HUES6 (cell line): Measurements from ENCODE around the gene DCANP1.

Experiments
- H3K27ac ChIP-seq: 2 replicates; pipeline ENCODE4 v1.7.0; 2013; ENCODE audit warnings: low read depth, mild to moderate bottlenecking, low read length, inconsistent platforms
- H3K27me3 ChIP-seq: 2 replicates; pipeline ENCODE4 v1.6.1; 2013; ENCODE audit warnings: low read length; ENCODE audit not compliant: control insufficient read depth, insufficient read depth
- H3K36me3 ChIP-seq: 2 replicates; pipeline ENCODE4 v1.6.1; 2013; ENCODE audit warnings: low read length; ENCODE audit not compliant: control insufficient read depth, insufficient read depth
- H3K4me1 ChIP-seq: 2 replicates; pipeline ENCODE4 v1.6.1; 2013; ENCODE audit warnings: low read length; ENCODE audit not compliant: control insufficient read depth, insufficient read depth
- H3K4me3 ChIP-seq: 2 replicates; pipeline ENCODE4 v1.5.1; 2013; ENCODE audit warnings: low read depth, low read length
- H3K9ac ChIP-seq: one replicate; pipeline ENCODE4 v1.6.1; 2013; ENCODE audit warnings: mild to moderate bottlenecking, low read length
- H3K9me3 ChIP-seq: 2 replicates; pipeline ENCODE4 v1.6.1; 2013; ENCODE audit warnings: low read depth, low read length; ENCODE audit not compliant: control insufficient read depth, insufficient read depth

DCANP1 gene

GRCh38 chr5:135478938-135479337, 31.8 kb upstream of the DCANP1 start:
- Histone ChIP-seq H3K9me3 (no peaks in the 10 kb centered on the region), H3K27ac (no peak overlapping the region), H3K4me1 (peaks cover 30% of the 10 kb centered on the region), H3K36me3 (no peaks in the 10 kb centered on the region), H3K4me3 (no peak overlapping the region), H3K27me3 (peaks cover 94% of the 10 kb centered on the region), H3K9ac (no peak overlapping the region)

DNA sequence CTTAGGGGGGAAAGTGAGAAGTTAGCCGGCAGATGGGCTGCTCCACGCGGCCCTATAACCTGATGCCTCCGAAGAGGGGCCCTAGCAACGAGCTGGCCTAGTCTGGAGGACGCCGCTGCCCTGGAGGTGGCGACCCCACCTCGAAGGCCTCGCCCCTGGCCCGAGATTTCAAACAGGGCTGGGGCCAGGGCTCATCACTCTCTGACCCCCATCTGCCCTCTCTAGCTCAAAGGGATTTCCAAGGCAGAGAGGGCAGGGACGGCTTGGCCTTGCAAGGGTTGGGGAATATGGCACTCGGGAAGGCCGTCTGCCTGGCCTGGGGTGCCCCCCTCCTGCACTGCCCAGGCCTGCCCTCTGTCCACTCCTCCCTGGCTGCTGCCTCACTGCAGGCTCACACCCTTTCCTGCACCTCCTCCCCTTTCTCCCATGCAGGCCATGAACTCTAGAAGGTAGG, 30.5 kb upstream of the DCANP1 start:
- Histone ChIP-seq H3K36me3 (no peaks in the 10 kb centered on the region), H3K9me3 (no peaks in the 10 kb centered on the region), H3K4me1 (peaks cover 30% of the 10 kb centered on the region), H3K27me3 (peaks cover 93% of the 10 kb centered on the region), H3K27ac (no peak overlapping the region), H3K4me3 (no peak overlapping the region), H3K9ac (no peak overlapping the region)

DNA sequence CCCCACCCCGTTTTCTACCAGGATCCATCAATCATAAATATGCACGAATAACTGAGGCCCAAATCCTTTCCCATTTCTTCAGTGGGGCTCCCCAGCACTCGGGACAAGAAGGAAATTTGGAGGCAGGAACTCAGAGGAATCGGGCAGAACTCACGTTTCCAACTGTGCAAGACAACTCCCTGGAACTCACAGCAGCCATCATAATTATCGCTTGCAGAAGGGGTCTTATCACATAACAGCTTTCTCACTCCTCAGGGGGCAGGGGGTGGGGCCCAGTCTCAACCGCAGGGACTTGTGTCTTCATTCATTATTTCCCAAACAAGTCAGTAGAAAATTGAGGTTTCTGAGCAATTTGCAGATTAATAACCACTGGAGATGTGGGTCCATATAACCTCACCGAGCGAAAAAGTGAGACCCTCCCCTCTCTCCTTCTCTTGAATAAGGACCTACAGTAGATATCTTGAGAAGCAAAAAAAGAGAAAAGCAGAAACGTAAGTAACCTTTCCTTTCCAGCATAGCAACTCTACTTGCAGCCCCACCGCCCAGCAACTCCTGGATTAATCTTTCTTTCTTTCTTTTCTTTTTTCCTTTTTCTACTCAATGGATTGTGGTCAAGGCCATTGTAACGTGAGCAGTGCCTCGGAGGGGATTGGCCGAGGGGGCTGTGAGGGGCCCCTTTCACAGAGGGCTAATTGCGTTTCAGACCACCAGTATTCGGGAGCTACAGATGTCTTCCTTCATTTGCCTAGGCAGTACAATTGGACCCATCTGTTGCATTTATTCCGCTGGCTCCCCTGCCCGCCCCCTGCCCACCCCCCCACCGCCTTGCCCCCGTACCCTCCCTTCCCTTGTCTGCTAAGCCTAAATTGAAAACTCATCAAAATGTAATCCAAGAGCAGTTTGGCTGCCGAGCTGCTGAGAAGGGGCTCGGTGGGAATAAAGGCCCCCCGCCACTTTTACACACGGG, 29.8 kb upstream of the DCANP1 start:
- Histone ChIP-seq H3K27me3 (peaks cover 93% of the 10 kb centered on the region), H3K4me1 (peaks cover 30% of the 10 kb centered on the region), H3K9ac (no peak overlapping the region), H3K9me3 (no peaks in the 10 kb centered on the region), H3K27ac (no peak overlapping the region), H3K36me3 (no peaks in the 10 kb centered on the region), H3K4me3 (no peak overlapping the region)

- Histone ChIP-seq H3K9me3 (no peaks in the 10 kb centered on the region), H3K9ac (no peak overlapping the region), H3K4me3 (no peak overlapping the region), H3K36me3 (no peaks in the 10 kb centered on the region), H3K4me1 (peaks cover 25% of the 10 kb centered on the region), H3K27me3 (peaks cover 95% of the 10 kb centered on the region), H3K27ac (no peak overlapping the region)
Measured at GRCh38 chr5:135473956-135474670, 27.0 kb upstream of the DCANP1 start.

DNA sequence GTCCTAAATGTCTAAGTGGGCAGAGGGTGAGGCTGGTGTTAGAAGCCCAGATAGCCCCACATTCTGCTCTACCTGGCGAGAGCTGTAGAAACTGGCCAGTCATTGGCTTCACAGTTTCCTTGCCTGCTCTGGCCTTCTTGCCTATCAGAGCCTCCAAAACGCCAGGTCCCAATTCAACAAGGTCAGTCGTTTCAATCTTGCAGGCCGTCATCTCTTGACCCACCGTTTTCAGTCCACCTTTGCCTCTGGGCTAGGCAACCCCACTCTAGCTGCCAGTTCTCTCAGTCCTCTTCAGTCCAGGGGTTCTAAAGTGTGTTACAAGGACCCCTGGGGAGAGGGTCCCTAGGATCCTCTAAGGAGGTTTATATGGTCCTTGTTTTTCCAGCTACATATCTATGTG, 25.0 kb upstream of the DCANP1 start:
- H3K4me3 ChIP-seq = no peak overlapping the region
- H3K9me3 ChIP-seq = no peaks in the 10 kb centered on the region
- no peaks in the 10 kb centered on the region for H3K36me3 ChIP-seq
- H3K27ac ChIP-seq = no peak overlapping the region
- H3K4me1 ChIP-seq = peaks cover 12% of the 10 kb centered on the region
- H3K27me3 ChIP-seq = peaks cover 97% of the 10 kb centered on the region
- no peak overlapping the region for H3K9ac ChIP-seq

DNA sequence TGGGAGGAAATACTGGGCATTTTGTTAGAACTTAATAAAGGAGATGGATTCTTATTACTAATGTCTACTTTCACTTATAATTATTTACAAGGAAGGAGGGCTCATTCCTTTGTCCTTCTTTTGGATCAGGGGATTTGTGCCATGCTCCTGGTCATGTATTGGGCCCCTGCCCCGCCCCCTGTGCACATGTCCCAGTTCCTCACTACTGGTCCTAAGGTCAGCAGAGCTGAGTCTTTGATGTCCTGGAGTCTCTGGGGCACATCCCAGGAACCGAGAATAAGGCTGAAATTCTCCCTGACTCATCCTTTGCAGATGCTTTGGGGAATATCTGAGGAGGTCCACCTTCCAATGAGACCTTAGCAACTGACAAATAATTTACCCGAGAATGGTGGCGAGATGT, 24.6 kb upstream of the DCANP1 start:
- Histone ChIP-seq H3K9ac (no peak overlapping the region), H3K27me3 (peaks cover 97% of the 10 kb centered on the region)

GRCh38 chr5:135469911-135470310, 22.8 kb upstream of the DCANP1 start:
- H3K27me3 ChIP-seq = peaks cover 99% of the 10 kb centered on the region
- H3K4me1 ChIP-seq = peaks cover 20% of the 10 kb centered on the region

More for the DNA sequence above, 24.6 kb upstream of the DCANP1 start:
- no peak overlapping the region for H3K27ac ChIP-seq
- H3K4me1 ChIP-seq = peaks cover 12% of the 10 kb centered on the region
- no peaks in the 10 kb centered on the region for H3K9me3 ChIP-seq
- H3K36me3 ChIP-seq = no peaks in the 10 kb centered on the region
- no peak overlapping the region for H3K4me3 ChIP-seq

GRCh38 chr5:135468541-135468940, 21.4 kb upstream of the DCANP1 start:
- no peak overlapping the region for H3K27ac ChIP-seq
- H3K27me3 ChIP-seq = peaks cover 99% of the 10 kb centered on the region
- H3K9ac ChIP-seq = no peak overlapping the region
- no peak overlapping the region for H3K4me3 ChIP-seq
- H3K4me1 ChIP-seq = peaks cover 17% of the 10 kb centered on the region
- no peaks in the 10 kb centered on the region for H3K9me3 ChIP-seq
- no peaks in the 10 kb centered on the region for H3K36me3 ChIP-seq

More at GRCh38 chr5:135469911-135470310, 22.8 kb upstream of the DCANP1 start:
- no peaks in the 10 kb centered on the region for H3K36me3 ChIP-seq
- H3K4me3 ChIP-seq = no peak overlapping the region
- no peaks in the 10 kb centered on the region for H3K9me3 ChIP-seq
- H3K9ac ChIP-seq = no peak overlapping the region
- no peak overlapping the region for H3K27ac ChIP-seq

- no peak overlapping the region for H3K27ac ChIP-seq
- no peaks in the 10 kb centered on the region for H3K9me3 ChIP-seq
- peaks cover 99% of the 10 kb centered on the region for H3K27me3 ChIP-seq
- no peak overlapping the region for H3K9ac ChIP-seq
- peaks cover 17% of the 10 kb centered on the region for H3K4me1 ChIP-seq
- H3K4me3 ChIP-seq = no peak overlapping the region
- no peaks in the 10 kb centered on the region for H3K36me3 ChIP-seq
Measured at GRCh38 chr5:135467871-135468485, 20.8 kb upstream of the DCANP1 start.

DNA sequence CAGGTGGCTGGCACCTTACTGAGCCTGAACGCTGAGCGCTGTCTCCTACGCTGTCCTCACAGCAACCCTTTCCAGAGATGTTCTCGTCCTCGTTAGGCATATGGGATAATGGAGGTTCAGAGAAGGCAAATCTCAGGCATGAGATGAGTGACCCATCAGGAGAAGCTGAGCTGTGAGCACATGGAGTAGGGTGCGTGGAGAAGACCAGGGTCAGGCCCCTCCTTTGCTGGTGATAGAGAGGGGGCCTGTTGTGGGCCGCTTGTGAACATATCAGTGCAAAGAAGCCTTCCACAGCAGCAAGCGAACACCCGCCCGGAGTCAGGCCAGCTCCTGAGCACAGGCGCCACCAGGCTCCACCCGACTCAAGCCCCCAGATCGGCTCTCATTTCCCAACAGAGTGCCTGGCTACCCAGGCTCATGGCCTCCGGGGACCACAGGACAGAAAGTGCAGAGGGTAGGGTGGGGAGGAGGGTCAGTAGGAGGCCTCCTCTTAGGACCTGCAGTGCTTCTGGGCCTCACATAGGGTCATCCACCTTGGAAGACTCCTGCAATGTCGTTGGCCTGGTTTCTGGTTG, 20.0 kb upstream of the DCANP1 start:
- Histone ChIP-seq H3K27ac (no peak overlapping the region), H3K9ac (no peak overlapping the region), H3K9me3 (no peaks in the 10 kb centered on the region), H3K36me3 (no peaks in the 10 kb centered on the region), H3K4me1 (peaks cover 17% of the 10 kb centered on the region), H3K27me3 (peaks cover 98% of the 10 kb centered on the region), H3K4me3 (peak overlapping the region; percentile 55)
